NCI-H2107 (cell line): ENCODE measurements around the gene EXTL2.
"Not testable (repeated sequence)": the region's sequence is repeated elsewhere in the genome, so short reads cannot be mapped to it uniquely, and the experiment has no call there.

Source experiments
- DNase-seq: peaks from one replicate; lab custom pipeline; 2025; lab: John Stamatoyannopoulos, UW

The EXTL2 gene

GRCh38 chr1:100894603-100895539 is at the start of gene EXTL2:
TSS of gene EXTL2 (minus strand) at chr1:100894842. CDS start at chr1:100888757, 6,085 bp downstream.
- peak; percentile 85 for DNase-seq

- DNase-seq: no peak
Measured at GRCh38 chr1:100943533-100943932, 48.9 kb upstream of the EXTL2 start.

GRCh38 chr1:100942304-100943046 is 47.8 kb upstream of the EXTL2 start:
- DNase-seq: no peak

- DNase-seq: no peak
Measured at GRCh38 chr1:100941580-100942216, 47.1 kb upstream of the EXTL2 start.

GRCh38 chr1:100941098-100941527 is 46.5 kb upstream of the EXTL2 start:
- no peak for DNase-seq

GRCh38 chr1:100936194-100936967 is 41.7 kb upstream of the EXTL2 start:
- DNase-seq: no peak

- not testable (repeated sequence) for DNase-seq
Measured at GRCh38 chr1:100933555-100933954, 38.9 kb upstream of the EXTL2 start.

GRCh38 chr1:100931716-100932115 is 37.1 kb upstream of the EXTL2 start:
- no peak for DNase-seq

- no peak for DNase-seq
Measured at GRCh38 chr1:100930494-100930893, 35.9 kb upstream of the EXTL2 start.

GRCh38 chr1:100928128-100928527 is 33.5 kb upstream of the EXTL2 start:
- no peak for DNase-seq

- DNase-seq: no peak
Measured at GRCh38 chr1:100927276-100927675, 32.6 kb upstream of the EXTL2 start.

GRCh38 chr1:100926240-100926639 is 31.6 kb upstream of the EXTL2 start:
- no peak for DNase-seq

GRCh38 chr1:100924991-100925390 is 30.3 kb upstream of the EXTL2 start:
- DNase-seq: no peak

GRCh38 chr1:100924212-100924611 is 29.6 kb upstream of the EXTL2 start:
- DNase-seq: no peak

GRCh38 chr1:100921110-100921706 is 26.6 kb upstream of the EXTL2 start:
- DNase-seq: no peak

- no peak for DNase-seq
Measured at GRCh38 chr1:100912019-100912418, 17.4 kb upstream of the EXTL2 start.

- DNase-seq: no peak
Measured at GRCh38 chr1:100909018-100909417, 14.4 kb upstream of the EXTL2 start.

- no peak for DNase-seq
Measured at GRCh38 chr1:100907887-100908286, 13.2 kb upstream of the EXTL2 start.

GRCh38 chr1:100905181-100905580 is 10.5 kb upstream of the EXTL2 start:
- no peak for DNase-seq

- no peak for DNase-seq
Measured at GRCh38 chr1:100904528-100904927, 9.9 kb upstream of the EXTL2 start.

GRCh38 chr1:100903777-100904176 is 9.1 kb upstream of the EXTL2 start:
- no peak for DNase-seq
